Measurements from ENCODE around the gene PAXX.

The PAXX gene

DNA sequence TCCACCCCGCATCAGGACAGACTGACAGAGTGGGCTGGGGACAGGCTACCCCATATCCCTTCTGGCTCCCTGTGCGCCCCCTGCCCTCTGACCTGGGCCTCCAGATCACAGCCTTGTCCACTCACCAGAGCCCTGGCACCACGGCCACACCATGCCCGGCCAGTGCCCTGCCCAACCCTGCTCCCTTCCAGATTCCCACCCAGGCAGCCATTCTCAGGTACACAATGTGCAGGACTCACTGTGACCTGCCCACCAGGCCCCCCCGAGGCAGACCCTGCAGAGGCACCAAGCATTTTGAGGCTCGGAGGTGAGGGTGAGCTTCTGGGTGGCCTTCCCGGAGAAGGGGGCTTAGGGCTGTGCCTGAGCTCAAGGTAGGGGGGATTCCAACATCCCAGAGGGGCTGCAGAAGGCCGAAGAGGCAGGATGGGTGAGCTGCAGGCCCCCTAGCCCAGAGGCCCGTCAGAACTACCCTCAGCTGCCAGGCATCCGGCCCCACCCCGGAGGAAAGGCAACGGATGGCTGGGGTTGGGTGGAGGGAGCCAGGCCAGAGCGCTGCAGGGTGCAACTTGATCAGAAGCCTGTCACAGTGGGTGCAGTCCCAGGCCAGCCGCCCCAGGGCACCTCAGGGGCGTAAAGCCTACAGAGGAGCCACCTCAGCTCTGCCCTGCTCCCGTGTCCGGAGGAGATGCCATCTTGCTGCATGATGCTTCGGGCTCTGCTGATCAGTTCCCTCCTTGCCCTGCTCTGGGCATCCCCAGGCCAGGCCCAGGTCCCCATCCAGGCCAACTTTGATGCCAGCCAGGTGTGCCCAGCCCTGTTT lies 9.8 kb upstream of the PAXX start, which contains the start of gene LCNL1:
Gene LCNL1 (plus strand): TSS at position 762 of the 820 bp plus-strand sequence. CDS start 594 bp downstream, outside the sequence.
- peaks cover 30% of the 10 kb centered on the region for H3K27me3 Mint-ChIP-seq

DNA sequence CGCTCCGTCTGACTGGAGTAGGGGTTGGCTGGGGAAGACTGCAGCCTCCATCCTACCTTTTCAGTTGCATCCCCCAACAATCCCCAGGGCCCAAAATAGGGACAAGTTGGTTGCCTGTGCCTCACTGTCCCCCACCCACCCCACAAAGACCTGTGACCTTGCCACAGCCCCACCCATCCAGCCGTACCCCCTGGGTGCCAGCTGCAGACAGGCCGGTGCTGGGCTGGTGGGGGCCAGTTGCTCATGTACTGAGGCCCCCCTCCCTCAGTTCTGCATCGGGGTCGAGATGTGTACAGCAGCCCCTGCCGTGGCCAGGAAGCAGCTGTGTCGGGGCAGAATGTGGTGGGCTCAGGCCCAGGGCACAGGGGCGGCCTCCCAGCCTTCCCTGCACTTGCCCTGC lies 9.1 kb upstream of the PAXX start:
- DNase-seq, result no peak
- peaks cover 37% of the 10 kb centered on the region for H3K27me3 Mint-ChIP-seq
- H3K4me1 Mint-ChIP-seq, result no peaks in the 10 kb centered on the region
- H3K9me3 Mint-ChIP-seq, result no peaks in the 10 kb centered on the region
- ATAC-seq, result no peak
- H3K27ac Mint-ChIP-seq, result no peak overlapping the region
- no peak overlapping the region for H3K4me3 Mint-ChIP-seq

More for the DNA sequence above, 9.8 kb upstream of the PAXX start, which contains the start of gene LCNL1:
- Mint-ChIP-seq H3K4me1 (peaks cover 3% of the 10 kb centered on the region), H3K9me3 (no peaks in the 10 kb centered on the region), H3K4me3 (no peak within 1 kb of the TSS), H3K27ac (no peak within 1 kb of the TSS)
- ATAC-seq (no peak), DNase-seq (no peak)

DNA sequence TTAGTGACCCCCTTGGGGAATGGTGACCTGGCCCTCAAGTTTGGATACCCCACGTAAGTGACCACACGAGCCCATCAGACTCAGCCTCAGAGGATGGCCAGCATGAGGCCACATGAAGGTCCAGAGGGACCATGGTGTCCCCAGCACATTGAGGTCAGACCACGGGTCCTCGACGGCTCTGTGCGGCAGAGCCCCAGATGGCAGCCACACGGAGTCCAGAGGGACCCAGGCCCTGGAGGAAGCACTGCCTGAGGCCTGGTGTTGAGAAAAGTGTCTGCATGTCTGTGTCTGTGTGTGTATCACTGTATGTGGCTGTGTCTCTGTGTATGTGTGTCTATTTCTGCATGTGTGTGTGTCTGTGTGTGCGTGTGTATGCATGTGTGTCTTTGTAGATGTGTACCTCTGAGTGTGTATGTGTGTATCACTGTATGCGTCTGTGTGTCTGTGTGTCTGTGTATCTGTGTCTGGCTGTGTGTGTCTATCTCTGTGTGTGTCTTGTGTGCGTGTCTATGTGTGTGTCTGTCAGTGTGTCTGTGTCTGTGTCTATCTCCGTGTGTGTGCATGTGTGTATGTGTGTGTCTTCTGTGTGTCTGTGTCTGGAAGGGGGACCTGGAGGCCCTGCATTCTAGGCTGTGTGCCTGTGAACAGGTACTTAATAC lies 8.4 kb upstream of the PAXX start:
- peaks cover 38% of the 10 kb centered on the region for H3K27me3 Mint-ChIP-seq
- no peaks in the 10 kb centered on the region for H3K9me3 Mint-ChIP-seq
- H3K4me3 Mint-ChIP-seq, result no peak overlapping the region
- DNase-seq (no peak), ATAC-seq (no peak)
- H3K27ac Mint-ChIP-seq, result no peak overlapping the region
- H3K4me1 Mint-ChIP-seq, result no peaks in the 10 kb centered on the region

DNA sequence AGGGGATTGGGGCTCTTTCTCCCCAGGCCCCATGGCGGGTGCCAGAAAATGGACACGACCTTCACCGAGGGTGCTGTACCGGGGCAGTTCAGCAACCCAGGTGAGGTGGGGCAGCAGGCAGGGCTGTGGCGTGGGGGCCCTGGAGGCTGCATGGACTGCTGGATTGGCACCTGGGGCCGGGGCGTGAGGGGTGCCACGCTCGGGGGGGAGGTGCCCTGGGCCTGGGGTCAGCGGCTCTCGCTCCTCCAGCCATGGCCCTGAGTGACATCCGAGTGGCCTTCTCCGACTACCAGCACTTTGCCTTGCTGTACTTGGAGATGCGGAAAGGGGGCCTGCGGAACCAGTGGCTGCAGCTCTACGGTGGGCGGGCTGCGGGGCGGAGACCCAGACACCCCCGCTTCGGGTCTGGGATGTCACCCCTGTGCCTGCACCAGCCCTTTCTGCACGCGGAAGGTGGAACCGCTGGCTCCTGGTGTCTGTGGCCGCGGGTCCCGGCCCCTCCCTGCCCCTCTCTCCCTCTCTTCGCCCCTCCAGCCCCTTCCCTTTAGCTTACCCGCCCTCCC lies 7.7 kb upstream of the PAXX start:
- peak; percentile 26 for ATAC-seq
- H3K27ac Mint-ChIP-seq, result no peak overlapping the region
- H3K4me3 Mint-ChIP-seq, result no peak overlapping the region
- H3K4me1 Mint-ChIP-seq, result no peaks in the 10 kb centered on the region
- H3K27me3 Mint-ChIP-seq, result peaks cover 42% of the 10 kb centered on the region
- no peaks in the 10 kb centered on the region for H3K9me3 Mint-ChIP-seq
- DNase-seq, result no peak

DNA sequence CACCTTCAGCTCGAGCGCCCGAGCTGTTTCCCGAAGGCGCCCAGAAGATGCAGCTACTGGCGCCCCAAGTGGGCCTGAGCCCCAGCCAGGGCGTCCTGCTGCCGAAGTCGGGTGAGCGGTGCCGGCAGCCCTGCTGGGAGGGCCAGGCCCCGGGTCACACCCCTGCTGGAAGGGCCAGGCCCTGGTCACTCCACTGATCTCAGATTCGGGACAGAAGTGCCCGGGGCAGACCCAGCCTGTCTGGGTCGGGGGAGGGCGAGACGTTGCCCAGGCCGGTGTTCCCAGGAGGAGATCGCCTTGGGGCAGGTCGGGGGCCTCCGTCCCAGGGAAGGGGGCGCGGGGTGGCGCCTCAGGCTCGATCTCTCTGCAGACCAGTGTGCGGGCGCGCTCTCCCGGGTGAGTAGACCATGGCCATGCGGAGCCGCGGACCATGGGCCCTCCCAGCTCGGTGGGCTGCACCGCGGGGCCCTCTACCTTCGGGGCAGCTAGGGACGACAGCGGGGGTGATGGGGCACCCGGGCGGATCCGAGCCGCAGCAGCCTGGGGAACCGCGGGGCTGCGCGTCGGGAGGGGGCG lies 7.1 kb upstream of the PAXX start:
- DNase-seq (no peak), ATAC-seq (peak; percentile 27)
- Mint-ChIP-seq H3K9me3 (no peaks in the 10 kb centered on the region), H3K27ac (no peak overlapping the region), H3K4me3 (peak overlapping the region in 1 of 2 donors; percentile 43), H3K27me3 (peaks cover 48% of the 10 kb centered on the region), H3K4me1 (no peaks in the 10 kb centered on the region)

DNA sequence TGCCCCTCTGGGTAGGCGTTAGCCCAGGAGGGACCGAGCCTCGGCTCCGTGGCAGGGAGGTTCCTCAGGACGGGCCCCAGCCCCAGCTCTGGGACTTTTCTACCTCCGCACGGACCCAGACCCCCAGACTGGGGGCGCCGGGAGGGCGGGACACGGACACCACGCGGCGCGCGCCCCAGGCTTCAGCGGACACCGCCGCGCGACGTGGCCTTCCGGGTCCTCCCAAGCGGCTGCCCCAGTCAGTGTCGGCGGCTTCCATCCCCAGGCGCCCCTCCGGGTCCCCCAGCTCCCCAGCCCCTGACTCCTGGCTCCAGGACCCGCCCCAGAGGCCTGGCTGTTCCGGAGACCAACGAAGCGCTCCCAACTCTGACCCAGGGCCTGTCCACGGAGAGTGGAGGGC lies 6.4 kb upstream of the PAXX start:
- Mint-ChIP-seq H3K4me3 (peak overlapping the region in 1 of 2 donors; percentile 30), H3K27ac (no peak overlapping the region), H3K4me1 (no peaks in the 10 kb centered on the region), H3K9me3 (no peaks in the 10 kb centered on the region), H3K27me3 (peaks cover 51% of the 10 kb centered on the region)
- no peak for DNase-seq
- ATAC-seq, result no peak

DNA sequence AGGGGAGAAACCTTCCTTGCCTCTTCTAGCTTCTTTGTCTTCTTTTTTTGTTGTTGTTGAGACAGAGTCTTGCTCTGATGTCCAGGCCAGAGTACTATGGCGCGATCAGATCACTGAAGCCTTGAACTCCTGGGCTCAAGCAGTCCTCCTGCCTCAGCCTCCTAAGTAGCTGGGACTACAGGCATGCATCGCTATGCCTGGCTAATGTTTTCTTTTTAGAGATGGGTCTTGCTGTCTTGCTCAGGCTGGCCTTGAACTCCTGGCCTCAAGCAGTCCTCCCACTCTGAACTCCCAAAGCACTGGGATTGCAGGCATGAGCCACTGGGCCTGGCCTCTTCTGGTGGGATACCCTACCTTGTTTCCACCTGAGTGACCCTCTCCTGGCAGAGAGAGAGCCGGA lies 3.4 kb upstream of the PAXX start:
- Mint-ChIP-seq H3K4me3 (no peak overlapping the region), H3K27ac (no peak overlapping the region), H3K27me3 (peaks cover 45% of the 10 kb centered on the region), H3K4me1 (peaks cover 21% of the 10 kb centered on the region), H3K9me3 (no peaks in the 10 kb centered on the region)
- DNase-seq (no peak), ATAC-seq (no peak)

DNA sequence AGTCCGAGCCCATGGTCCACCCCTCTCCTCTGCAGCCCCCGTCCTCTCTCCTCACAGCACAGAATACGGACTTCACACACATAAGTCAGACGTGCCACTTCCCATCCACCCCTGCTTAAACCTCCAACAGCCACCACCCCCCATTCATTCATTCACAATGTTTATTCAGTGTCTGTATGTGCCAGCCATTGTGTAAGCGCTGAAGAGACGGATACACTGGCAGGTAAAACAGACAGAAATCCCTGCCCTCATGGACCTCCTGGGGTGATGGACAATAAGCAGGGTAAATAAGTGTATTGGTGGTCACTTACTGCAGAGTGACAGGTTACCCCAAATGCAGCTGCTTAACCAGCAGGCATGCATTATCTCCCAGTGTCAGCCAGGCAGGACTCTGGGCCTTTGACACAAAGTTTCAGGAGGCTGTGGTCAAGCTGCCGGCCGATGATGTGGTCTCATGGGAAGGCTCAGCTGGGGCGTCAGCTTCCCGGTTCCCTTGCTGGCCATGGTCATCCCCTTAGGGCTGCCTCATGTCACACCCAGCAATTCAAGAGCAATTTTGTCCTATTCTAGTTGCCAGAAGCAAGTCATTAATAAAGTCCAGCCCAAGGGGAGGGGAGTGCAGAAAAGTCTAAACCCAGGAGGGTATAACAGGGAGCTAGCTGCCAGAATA lies 1.8 kb upstream of the PAXX start:
- no peak overlapping the region for H3K27ac Mint-ChIP-seq
- DNase-seq (no peak), ATAC-seq (no peak)
- peak overlapping the region; percentile 5 to 31 for H3K4me3 Mint-ChIP-seq
- peaks cover 33% of the 10 kb centered on the region for H3K27me3 Mint-ChIP-seq
- no peaks in the 10 kb centered on the region for H3K9me3 Mint-ChIP-seq
- peaks cover 29% of the 10 kb centered on the region for H3K4me1 Mint-ChIP-seq

DNA sequence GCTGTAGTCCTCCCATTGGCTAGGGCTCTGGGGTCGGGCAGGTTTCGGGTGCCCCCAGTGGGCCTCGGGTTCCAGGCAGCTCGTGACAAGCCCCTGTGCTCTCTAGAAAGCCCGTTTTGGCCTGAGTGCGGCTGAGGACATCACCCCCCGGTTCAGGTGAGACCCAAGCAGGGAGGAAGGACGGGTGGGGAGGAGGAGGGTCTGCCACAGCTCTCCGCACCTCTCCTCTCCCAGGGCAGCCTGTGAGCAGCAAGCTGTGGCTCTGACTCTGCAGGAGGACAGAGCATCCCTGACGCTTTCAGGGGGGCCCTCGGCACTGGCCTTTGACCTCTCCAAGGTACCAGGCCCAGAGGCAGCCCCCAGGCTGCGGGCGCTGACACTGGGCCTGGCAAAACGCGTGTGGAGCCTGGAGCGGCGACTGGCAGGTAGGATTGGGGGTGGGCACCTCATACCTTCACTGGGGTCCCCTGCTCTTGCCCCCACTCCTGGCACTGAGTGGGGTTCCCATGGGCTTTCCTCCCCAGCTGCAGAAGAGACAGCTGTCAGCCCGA lies 672 bp downstream of the PAXX start:
- H3K27ac Mint-ChIP-seq, result peak overlapping the region; percentile 54 to 81
- peaks cover 54% of the 10 kb centered on the region for H3K4me1 Mint-ChIP-seq
- H3K4me3 Mint-ChIP-seq, result peak overlapping the region; percentile 88 to 93
- no peak for DNase-seq
- peak; percentile 4 for ATAC-seq
- H3K9me3 Mint-ChIP-seq, result no peaks in the 10 kb centered on the region
- H3K27me3 Mint-ChIP-seq, result peaks cover 22% of the 10 kb centered on the region

DNA sequence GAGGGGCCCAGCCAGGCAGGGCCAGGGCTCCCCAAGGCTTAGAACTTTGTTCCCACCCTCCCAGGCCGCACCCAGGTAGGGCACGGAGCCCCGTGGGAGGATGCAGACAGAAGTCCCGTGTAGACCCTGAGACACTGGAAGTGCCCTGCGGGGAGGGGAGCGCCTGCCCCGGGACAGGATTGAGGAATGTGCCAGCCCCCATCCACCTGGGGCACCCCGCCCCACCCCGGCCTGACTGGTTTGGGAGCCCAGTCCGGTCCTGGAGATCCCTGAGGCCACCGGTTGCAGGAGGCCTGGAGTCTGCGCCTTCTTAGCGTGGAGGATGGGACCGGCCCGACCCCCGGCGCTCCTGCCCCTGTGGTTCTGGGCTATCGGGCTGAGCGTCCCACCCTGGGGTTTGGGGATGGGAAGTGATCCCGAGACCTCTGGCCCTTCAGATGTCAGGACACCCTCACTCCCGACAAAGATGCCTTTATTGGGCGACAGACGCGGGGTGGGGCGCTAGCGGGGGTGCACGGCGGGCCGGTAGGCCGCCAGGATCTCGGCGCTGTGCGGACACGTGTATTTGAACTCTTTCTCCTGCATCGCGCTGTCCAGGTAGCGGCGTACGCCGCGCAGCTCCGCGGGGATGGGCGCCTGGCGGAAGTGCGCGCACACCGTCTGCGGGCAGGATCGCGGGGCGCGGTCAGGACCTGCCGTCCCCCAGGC lies 2.1 kb downstream of the PAXX start:
- Mint-ChIP-seq H3K27me3 (peaks cover 21% of the 10 kb centered on the region), H3K9me3 (no peaks in the 10 kb centered on the region), H3K4me1 (peaks cover 68% of the 10 kb centered on the region), H3K4me3 (peak overlapping the region; percentile 88 to 93), H3K27ac (no peak overlapping the region)
- no peak for ATAC-seq
- DNase-seq, result no peak

DNA sequence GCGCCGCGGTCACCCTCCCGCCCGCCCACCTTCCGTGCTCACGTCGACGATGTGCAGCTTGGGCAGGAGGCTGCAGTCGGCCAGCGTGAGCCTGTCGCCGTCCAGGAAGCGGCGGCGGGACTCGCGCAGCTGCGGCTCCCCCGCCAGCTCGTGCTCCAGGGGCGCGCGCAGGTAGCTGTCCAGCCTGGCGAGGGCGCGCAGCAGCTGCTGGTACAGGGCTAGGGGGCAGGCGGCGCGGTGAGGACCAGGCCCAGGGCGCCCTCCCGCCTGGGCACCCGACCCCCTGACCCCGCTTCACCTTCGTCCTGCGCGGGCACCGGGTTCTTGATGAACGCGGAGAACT lies 2.6 kb downstream of the PAXX start:
- Mint-ChIP-seq H3K27ac (no peak overlapping the region), H3K27me3 (peaks cover 16% of the 10 kb centered on the region), H3K4me1 (peaks cover 74% of the 10 kb centered on the region), H3K9me3 (no peaks in the 10 kb centered on the region), H3K4me3 (no peak overlapping the region)
- DNase-seq (no peak), ATAC-seq (no peak)

DNA sequence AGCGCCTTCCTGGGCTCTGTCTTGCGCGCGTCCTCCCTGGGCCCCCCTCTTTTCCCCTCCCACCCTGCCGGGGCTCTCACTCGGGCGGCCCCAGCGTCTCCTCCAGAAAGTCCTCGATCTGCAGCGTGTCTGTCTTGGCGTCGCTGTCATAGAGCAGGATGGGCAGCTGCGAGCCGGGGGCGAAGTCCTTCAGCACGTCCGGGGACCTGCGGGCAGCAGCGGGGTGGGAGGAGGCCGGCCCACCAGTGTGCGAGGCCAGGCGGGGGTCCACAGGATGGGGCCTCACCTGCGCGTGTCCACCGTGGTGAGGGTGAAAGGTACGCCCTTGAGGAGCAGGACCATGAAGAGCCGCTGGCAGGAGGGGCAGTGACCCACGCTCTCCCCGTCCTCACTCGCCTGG lies 3.1 kb downstream of the PAXX start:
- Mint-ChIP-seq H3K4me3 (no peak overlapping the region), H3K27me3 (peaks cover 11% of the 10 kb centered on the region), H3K4me1 (peaks cover 79% of the 10 kb centered on the region), H3K27ac (no peak overlapping the region), H3K9me3 (no peaks in the 10 kb centered on the region)
- DNase-seq (no peak), ATAC-seq (no peak)

DNA sequence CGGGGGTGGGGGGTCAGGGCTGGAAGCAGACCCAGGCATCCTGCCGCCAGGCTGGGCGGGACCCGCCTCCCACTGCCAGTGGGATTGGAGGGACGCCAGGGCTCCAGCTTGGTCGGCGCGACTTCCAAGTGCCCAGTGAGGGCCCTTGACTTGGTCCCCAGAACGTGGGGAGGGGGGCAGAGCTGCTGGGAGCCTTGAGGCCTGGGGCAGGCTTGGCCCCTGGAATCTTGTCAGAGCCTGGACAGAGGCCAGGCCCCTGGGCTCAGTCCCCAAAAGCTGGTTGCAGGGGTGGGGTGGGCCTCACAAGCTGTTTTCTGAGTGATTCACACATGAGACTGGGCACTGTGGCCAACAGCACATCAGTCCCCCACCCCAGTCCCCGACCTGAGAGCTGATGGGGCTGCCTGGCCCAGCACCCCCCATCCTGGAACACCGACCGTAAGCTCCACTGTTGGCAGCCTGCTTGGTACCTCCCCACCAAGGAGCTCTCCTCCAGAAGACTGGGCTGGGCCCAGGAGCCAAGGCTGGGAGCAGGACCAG lies 3.6 kb downstream of the PAXX start:
- Mint-ChIP-seq H3K27me3 (peaks cover 10% of the 10 kb centered on the region), H3K4me3 (peak overlapping the region in 1 of 2 donors; percentile 66), H3K4me1 (peaks cover 84% of the 10 kb centered on the region), H3K27ac (no peak overlapping the region), H3K9me3 (no peaks in the 10 kb centered on the region)
- DNase-seq (no peak), ATAC-seq (no peak)

All from stimulated activated naive CD8-positive, alpha-beta T cell treated with anti-CD3 and anti-CD28 coated beads, Interleukin-15, amount 100 ng/mL, for 72 hours (primary cell).